ENCODE results near the gene ITIH3.

The ITIH3 gene

DNA sequence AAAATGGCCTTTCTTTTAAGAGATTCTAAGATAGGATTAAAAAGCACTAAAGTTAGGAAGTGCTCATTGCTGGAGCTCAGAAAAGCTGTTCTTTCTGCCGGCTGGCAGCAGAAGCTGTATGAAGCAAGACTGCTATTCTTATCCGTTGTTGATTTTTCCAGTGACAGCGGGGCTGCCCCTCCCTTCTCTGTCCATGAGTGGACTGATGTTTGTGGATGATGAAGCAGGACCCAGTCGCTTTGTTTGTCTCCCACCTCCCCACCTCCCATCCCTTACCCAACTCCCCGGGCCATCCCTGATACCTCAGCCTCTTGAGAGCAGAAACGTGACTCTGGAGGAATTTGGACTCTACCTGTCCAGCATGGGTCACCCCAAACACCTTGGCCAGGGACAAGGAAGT is 50.6 kb downstream of the ITIH3 start:
- no peak for DNase-seq (ENCODE audit: low spot score)

- DNase-seq (ENCODE audit: low spot score) = peak; percentile 6
These were observed 51.3 kb downstream of the ITIH3 start for GRCh38 chr3:52845691-52846431.

- no peak for DNase-seq (ENCODE audit: low spot score)
These were observed 51.9 kb downstream of the ITIH3 start for GRCh38 chr3:52846432-52846965.

- no peak for DNase-seq (ENCODE audit: low spot score)
These were observed 52.6 kb downstream of the ITIH3 start for GRCh38 chr3:52847241-52847640.

GRCh38 chr3:52847726-52848125 is 53.1 kb downstream of the ITIH3 start:
- DNase-seq (ENCODE audit: low spot score) = no peak

DNA sequence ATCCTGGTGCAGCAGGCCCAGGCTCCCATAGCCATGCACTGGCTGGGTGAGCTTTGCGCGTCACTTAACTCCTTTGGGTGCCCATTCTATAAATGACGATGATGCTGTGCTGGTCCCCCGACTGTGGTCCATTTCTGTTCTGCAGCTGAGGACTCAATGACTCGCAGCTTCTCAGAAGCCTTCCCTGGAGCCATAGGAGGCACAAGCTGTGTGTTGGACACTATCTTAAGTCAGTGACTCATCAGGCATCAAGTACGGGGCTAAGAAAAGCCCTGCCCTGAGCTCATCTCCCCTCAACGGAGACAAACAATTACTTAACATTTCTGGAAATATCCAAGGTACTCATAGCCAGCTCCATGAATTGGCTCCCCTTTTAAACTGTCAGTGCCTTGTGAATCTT is 54.0 kb downstream of the ITIH3 start:
- DNase-seq (ENCODE audit: low spot score) = no peak

DNA sequence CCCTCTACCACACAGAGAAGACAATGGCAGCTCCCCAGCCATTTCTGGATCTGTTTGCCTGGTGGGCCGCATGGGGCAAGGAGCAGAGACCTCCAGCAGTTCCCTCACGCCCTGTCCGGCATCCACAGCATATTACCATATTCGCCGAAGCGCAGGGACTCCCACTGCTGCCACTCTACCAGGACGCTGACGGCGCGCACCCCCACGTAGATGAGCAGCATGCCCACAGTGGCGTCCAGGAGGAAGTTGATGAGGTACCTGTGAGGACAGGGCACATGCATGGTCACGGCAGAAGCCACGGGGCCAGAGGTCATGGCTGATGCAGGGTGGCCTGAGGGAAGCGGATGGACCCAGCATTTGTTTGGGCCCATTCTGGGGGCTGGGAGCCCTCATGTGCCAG is 55.1 kb downstream of the ITIH3 start:
- DNase-seq (ENCODE audit: low spot score) = no peak

GRCh38 chr3:52851348-52851747 is 56.8 kb downstream of the ITIH3 start:
- peak; percentile 49 for DNase-seq (ENCODE audit: low spot score)

DNA sequence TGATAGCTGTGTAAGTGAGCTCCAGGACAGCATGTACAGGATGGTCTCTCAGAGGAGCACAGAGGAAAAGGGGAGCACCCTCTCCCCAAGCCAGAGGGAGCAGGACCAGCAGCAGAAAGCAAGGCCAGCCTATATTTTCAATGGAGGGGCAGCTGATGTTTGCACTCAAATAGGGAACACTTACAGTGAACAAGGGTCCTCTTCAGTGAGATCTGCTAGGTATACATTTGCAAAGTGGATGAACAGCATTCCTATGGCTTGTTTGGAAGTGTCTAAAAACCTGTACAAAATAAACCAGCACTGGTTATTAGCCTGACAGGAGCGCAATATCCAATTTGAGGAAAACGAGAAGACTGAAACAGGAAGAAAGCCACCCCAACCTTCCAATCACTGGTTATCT is 57.8 kb downstream of the ITIH3 start:
- no peak for DNase-seq (ENCODE audit: low spot score)

GRCh38 chr3:52854013-52854412 is 59.4 kb downstream of the ITIH3 start:
- no peak for DNase-seq (ENCODE audit: low spot score)

GRCh38 chr3:52856666-52857065 is 62.1 kb downstream of the ITIH3 start:
- no peak for DNase-seq (ENCODE audit: low spot score)

GRCh38 chr3:52857133-52857532 is 62.5 kb downstream of the ITIH3 start:
- DNase-seq (ENCODE audit: low spot score) = no peak

DNA sequence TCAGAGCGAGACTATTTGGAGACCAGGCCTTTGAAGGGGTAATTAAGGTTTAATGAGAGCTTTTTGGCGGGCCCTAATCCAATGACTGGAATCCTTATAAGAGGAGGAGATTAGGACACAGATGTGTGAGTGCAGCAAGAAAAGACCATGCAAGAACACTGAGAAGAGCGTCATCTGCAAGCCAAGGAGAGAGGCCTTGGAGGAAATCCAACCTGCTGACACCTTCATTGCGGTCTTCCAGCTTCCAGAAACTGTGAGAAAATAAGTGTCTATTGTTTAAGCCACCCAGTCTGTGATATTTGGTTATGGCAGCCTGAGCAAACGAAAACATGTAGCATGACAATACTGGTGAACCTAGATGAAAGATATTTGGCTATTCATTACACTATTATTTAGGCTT is 63.3 kb downstream of the ITIH3 start:
- DNase-seq (ENCODE audit: low spot score) = no peak

Data from NAMALWA (cell line).